22Rv1 (cell line): ENCODE results near the gene ERBIN.

ENCODE experiments used
- ZFX ChIP-seq: fragments of 450-650 bp; IDR thresholded peaks from 2 replicates; pipeline ENCODE4 v1.6.1; 2017; ENCODE audit warnings: antibody characterized with exemption, borderline replicate concordance
- TF ChIP-seq, protein P1 (sequence below): fragments of 450-650 bp; IDR thresholded peaks from 2 replicates; pipeline ENCODE4 v1.5.1; 2017; ENCODE audit warnings: mild to moderate bottlenecking

DNA sequence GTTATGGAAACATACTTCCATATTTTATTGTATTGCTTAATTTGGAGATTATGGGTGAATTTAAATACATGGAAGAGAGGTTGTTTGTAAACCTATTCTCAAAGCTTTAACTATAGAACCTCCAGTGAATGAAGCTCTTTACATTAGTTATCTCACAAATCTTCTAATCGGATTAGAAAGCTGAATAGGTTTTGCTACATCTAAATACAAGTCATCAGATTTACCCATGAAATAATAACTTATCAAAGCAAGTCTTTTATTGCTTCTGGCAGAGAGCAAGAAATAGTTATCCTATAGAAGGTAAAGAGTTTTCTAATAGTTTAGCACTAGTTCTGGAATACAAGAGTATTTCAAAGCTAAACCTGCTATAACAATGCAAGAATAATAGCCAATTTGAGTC, 113.3 kb downstream of the ERBIN start:
- TF ChIP-seq, protein P1, sequence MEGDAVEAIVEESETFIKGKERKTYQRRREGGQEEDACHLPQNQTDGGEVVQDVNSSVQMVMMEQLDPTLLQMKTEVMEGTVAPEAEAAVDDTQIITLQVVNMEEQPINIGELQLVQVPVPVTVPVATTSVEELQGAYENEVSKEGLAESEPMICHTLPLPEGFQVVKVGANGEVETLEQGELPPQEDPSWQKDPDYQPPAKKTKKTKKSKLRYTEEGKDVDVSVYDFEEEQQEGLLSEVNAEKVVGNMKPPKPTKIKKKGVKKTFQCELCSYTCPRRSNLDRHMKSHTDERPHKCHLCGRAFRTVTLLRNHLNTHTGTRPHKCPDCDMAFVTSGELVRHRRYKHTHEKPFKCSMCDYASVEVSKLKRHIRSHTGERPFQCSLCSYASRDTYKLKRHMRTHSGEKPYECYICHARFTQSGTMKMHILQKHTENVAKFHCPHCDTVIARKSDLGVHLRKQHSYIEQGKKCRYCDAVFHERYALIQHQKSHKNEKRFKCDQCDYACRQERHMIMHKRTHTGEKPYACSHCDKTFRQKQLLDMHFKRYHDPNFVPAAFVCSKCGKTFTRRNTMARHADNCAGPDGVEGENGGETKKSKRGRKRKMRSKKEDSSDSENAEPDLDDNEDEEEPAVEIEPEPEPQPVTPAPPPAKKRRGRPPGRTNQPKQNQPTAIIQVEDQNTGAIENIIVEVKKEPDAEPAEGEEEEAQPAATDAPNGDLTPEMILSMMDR = no peak
- no peak for TF ChIP-seq ZFX
